GM10847 (cell line): ENCODE results near the gene NUAK2.

Source experiments
- POLR2A ChIP-seq: IDR thresholded peaks from 2 replicates; pipeline ENCODE4 v1.6.1; 2011; ENCODE audit not compliant: insufficient read length; ENCODE audit errors: extremely low read depth

Gene NUAK2

DNA sequence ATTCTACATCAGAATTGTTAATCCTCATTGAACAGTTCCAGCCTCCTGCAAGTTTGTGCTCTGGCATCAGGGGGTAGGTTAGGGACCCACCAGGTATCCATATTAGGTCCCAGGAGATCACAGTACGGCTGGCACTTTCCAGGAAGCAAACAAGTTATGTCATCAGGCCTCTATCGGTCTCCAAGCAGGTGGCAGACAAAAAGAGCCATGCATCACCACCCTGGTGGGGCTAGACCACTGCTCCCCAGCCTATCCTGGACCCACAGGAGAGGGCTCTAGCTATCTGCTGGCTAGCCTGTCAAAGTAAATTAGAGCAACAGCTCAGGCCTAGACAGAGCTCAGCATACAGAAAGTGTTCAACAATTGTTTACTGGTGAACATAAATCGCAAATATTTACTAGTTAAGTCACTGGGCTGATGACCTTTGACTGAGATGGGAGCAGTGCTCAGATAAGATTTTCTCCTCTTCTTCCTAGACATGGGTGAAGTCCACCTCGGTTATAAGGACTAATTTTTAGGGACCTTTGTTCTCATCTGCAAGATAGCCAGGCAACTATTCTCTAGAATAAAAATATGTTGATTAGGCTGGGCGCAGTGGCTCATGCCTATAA, 6.4 kb downstream of the NUAK2 start:
- no peak for TF ChIP-seq POLR2A

DNA sequence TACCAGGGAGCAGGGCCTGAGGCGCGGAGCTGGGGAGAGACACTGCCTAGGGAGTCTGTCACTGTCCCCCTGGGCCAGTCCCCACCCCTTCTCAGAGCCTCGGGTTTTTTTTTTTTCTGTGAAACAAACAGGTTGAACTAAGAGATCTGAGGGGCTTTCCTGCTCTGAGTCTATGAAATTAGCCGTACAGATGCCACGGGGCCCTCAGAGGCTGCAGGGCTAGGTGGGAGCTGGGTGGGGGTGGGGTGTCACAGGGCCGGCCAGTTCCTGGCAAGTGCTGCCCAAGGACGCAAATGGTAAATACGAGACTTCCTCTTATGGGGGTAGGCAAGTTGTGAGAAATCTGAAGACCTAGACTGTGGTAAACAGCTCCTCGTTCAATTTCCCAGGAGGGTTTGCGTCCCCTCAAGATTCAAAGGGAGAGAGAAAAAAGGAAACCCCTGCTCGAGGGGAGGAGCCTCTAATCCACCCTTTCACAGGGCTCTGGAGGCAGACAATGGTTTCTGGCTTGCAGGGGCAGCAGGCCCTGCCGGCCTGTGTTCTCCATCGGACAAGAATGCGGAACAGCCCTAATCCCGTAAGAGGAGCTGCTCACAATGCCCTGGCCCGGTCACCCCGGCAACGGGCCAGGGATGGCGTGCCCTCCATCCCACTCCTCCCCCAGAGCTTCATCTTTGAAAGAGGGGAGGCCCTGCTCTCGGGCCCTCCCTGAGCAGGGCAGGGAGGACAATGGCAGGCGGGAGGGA, 7.8 kb downstream of the NUAK2 start:
- TF ChIP-seq POLR2A, result no peak

DNA sequence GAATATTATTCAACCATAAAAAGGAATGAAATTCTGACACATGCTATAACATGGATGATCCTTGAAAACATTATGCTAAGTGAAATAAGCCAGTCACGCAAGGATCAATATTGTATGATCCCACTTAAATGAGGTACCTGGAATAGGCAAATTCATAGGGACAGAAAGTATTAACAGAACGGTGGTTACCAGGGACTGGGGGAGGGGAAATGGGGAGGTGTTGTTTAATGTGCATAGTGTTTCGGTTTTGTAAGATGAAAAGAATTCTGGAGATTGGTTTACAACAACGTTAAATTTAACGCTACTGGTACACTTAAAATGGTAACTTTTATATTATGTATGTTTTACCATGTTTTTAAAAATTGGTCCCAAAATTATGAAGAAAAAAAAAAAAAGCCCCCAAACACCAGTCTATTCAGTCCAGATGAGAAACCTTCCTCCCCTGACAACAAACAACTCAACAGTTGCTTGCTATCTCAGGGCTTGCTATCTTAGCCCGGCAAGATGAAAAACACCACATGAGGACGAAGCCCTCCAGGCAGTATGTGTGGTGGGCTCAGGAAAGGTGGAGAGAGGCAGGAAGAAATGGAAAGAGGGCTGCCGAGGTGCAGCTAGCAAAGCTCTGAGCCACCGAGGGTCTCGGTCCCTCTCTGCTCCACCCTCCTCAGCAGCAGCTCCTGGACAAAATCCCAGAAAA, 8.5 kb downstream of the NUAK2 start:
- no peak for TF ChIP-seq POLR2A

DNA sequence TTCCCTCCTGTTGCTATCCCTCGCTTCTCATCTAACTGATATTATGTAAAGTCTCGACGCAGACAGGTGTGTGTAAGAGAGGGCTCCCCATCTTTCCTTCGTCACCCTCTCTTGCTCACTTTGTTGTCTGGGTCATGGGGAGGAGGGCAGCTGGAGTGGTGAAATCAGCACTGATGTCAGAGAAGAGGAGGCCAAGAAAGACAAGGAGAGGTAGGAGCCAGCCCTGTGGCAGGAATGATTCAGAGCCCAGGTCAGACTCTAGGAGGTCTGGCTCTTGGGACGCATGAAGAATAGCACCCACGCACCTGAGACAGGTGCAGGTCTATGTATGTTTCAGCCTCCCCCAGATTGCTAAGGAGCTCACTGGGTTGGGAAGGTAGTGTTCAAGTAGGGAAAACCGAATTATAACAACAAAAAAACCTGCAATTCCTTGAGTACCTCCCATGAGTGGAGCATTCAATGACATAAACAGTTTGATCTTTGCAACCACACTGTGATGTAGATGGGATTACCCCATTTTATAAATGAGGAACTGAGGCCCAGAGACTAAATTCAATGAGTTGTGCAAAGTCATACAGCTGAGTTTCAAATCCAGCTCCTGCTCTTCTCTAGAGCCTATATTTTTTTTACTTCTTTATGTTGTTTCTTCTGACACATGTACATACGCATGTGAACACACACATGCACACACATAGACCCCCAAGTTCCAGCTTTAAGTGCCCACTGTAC, 10.4 kb downstream of the NUAK2 start:
- TF ChIP-seq POLR2A, result no peak

DNA sequence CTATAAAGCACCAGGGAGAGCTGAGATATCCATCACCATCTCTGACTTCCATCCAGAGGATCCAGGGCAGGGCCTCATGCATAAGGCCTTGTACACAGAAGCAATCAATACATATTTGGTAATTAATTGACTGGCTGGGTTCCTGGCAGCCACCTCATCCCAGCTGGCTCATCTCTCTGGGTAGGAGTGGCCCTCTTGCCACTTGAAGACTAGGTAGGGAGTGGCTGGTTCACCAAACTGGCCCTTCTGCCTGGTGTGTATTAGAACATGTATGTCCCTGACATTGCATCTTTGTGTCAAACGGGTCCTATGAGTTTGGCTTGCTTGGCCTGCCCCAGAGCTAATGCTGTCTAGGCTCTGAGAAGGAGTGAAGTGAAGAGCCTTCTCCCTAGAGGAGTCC, 11.8 kb downstream of the NUAK2 start:
- TF ChIP-seq POLR2A, result no peak

DNA sequence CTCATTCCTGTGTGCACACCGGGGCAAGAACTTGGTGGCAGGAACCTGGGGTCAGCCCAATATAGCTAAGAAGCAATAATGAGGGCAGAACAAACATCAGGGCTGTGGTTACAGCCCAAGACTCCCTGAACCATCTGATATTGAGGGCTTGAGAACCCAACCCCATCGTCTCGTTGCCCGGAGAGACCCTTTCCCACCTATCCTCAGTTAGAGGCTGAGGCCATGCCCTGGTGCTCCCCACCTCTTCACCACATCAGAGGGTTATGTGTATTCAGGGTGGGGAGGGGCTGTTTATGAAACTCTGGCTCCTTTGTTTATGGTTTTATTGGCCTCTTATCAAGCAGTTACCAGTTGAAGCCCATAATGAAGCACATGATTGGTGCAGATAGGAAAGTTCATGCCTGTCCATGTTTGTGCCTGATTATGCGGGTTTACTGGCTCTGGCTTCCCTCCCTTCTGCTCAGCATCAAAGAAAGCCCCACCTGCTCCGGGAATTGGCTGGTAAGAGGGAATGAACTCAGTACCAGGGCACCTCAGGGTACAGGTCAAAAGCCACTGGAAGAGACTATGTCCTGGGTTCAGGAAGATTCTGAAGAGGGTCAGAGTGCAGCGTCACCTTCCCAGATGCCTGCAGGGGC, 14.5 kb downstream of the NUAK2 start:
- no peak for TF ChIP-seq POLR2A

DNA sequence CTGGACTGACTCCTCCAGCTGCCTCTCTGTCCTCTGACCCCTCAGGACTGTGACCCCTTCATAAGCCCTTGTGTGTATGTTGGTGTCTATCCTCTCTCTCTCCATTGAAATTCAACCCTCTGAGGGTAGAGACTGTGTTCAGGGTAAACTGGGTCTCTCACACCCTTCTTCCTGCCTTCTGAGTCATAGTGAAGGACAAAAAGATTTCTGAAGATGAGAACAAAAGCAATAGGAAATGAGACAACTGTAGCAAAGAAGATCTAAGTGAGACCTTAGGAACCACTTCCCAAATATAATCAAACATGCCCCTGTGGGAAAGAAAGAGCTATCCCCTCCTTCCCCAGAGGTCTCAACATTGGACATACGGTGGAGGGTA, 16.9 kb downstream of the NUAK2 start:
- TF ChIP-seq POLR2A, result no peak

DNA sequence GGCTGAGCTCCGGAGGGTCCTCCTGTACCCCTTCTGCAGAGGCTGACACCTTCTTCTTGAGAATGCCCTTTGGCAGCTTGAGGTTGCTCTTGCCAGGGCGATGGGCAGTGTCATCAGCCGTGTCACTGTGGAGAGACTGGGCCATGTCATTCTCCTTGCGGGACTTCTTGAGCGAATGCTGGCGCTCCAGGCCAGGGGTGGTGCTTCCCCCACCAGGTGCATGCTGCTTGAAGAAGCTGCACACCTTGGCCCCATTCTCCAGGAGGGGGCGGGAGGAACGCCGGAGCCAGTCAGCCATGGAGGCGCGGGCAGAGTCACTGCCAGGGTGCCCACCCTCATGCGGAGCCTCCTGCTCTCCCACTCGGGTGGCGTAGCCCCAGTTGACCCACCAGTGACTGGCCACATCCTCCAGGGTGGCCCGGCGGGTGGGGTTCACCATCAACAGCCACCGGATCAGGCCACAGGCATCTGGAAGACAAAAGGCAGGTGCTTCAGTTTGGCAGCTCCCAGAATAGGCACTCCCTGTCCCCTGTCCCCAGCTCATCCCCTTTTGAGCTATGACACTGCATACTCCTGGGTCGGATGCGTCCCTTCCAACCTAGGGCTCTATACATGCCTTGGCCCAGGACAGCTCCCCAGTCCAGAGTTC, 17.4 kb downstream of the NUAK2 start:
- TF ChIP-seq POLR2A, result no peak

DNA sequence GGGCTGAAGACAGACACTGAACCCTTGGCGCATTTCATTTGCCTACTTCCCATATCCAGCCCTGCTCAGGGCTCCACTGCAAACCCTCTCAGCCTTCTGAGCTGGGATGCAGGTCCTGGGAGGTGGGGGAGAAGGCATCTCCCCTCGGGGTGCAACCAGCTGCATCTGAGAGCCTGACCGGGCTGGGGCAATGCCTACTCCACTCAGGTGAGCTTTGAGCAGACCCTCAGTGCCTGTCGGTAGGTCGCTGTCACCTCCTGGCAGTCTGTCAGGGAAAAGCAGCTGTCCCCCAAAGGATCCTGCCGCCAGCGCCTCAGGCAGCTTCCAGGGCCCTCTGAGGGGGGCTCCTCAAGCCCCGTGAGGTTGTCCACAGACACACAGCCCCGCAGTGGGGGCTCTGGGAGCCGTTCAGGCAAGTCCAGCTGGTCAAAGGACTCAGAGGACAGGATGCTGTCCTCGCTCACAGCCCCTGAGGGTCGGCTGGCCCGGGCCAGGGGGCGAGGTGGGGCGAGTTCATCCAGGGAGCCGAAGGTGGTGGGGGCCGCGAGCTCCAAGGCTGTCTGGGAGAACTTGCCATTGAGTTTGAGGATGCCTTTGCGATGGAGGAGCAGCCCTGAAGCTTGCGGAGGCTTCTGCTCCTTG, 18.2 kb downstream of the NUAK2 start:
- TF ChIP-seq POLR2A, result no peak

DNA sequence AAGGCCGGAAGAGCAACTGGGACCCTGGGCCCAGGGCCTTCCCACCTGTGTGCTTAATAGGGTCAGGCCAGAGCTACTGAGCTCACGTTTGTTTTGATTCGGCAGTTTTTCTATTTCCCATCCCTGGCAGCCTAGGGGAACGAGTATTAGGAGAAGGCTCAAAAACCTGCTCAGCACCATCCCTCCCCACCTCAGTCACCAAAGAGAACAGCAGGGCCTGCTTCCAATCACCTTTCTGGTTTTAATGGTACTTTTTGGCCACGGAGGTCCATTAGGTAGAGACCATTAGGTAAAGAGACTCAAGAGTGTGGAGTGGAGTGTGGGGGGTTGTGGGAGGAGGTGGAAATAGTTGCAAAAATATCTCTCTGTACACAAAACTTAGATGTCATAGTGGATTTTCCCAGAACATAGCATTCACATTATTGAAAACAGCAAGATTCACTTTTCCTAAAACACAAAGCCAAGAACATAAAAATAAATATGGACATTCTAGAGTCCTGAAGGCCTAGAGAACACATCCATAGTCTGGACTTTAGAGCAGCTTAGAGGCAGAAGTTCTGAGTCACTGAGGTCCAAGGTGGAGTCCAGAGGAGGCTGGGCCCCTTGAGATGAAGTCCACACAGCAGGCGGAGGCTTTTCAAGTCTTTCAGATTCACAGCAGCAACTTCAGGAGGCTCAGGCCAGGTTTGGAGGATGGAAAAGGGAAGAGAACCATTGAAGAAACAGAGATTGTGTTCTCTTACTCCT, 19.5 kb downstream of the NUAK2 start:
- no peak for TF ChIP-seq POLR2A

DNA sequence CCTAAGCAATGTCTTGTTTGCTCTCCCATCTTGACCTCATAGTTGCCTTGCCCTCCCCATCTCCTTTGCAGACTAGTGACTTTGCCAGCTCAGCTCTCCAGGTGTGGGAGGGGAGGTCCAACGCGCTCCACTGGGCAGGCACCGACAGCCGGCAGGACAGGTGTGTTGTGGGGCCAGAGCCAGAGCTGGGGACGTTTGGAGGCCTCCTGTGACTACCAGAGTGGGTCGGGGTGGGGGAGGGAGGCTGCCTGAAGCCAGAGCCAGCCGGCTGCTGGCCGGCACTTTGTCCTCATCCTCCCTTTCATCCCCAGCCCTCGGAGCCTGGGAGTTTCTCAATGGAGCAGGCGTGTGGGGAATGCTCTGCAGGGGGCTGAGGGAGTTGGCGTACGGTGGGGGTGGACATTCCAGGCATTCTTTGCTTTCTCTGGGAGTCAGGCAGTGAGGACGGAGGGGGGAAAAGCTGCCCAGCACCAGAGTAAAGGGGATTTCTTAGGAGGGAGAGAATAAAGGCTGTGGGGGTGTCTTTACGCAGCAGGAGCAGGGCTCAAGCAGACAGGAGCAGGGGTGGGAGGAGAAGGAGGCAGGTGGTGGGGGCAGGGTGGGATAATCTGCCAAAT, 20.2 kb downstream of the NUAK2 start:
- TF ChIP-seq POLR2A, result no peak

DNA sequence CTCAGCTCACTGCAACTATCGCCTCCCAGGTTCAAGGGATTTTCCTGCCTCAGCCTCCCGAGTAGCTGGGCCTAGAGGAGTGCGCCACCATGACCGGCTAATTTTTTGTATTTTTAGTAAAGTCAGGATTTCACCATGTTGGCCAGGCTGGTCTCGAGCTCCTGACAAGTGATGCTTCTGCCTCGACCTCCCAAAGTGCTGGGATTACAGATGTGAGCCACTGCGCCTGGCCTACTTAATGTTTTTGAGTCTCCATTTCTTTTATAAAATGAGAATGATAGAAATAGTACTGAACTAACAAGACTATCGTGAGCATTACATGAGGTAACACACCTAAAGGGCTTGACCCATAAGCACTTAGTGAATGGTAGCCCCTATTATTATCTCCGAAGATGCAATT, 21.4 kb downstream of the NUAK2 start:
- TF ChIP-seq POLR2A, result no peak
